Renal cortical epithelial cell (primary cell): ENCODE measurements around the gene MSH6. TPM values are rescaled to one million over a fixed set of nuclear protein-coding genes. Genes with fewer than 3 reads are reported as not detected.

Experiments used
- DNase-seq: peaks from one replicate; pipeline ENCODE4 v3.0.0-alpha.2; 2011; ENCODE audit warnings: low read depth
- total RNA-seq: library from RNA; depleted of rRNA; stranded (reverse); fragments of >200 nt; gene quantifications from 2 replicates; pipeline ENCODE4 v1.2.3, GENCODE V29; 2014

The MSH6 gene
- total RNA-seq, 1 donor from 2014 or later: 59.5 TPM

DNA sequence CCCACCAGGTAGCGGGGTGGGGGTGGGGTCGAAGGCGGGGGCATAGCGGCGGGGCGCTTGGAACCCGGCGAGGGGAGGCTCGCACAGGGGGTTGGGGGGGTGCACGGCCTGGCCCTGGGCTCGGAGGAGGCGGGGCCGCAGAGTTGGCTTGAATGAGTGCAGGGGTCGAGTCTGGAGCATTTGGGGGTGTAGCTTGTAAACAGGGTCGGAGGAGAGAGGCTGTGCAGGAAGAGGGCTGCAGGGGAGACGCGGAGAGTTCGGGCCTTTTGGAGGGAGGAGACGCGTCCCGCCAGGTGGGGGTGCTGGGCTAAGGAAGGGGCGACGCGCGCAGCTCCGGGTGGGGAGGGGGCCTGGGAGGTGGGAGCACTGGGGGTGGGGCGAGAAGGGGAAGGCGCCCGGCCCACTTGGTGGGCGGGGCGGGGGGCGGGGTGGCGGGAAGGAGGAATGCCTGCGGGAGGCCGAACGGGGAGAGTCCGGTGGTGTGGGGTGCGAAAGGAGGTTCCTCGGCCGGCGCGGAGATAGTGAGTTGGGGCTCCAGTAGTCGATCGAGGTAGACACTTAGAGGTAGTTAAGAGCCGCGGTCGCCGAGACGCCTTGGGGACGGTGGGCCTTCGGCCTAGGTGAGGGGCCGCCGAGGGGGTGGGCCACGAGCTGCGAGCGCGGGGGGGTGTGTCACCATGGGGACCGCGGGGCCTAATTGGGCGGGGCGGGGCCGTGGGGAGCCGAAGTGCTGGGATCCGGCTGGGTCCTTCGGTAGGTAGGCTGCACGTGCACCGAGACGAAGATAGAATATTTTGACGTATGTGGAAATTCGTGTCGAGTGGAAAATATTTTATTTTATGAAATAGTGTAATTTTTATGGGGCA, 774 bp downstream of the MSH6 start:
- DNase-seq: peak; percentile 25

DNA sequence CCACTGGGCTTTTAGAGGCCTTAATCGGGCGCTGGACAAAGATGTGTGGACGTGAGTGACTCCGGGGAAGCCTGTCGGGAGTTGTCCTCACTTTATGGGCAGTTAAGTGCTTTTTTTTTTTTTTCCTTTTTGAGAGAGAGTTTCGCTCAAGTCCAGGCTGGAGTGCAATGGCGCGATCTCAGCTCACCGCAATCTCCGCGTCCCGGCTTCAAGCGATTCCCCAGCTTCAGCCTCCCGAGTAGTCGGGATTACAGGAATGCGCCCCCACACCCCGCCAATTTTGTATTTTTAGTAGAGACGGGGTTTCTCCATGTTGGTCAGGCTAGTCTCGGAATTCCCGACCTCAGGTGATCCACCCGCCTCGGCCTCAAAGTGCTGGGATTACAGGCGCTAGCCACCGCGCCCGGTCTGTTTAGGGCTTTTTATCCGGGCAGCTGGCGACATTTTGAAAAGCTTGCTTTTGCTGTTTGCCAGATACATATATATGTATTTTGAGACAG, 1.5 kb downstream of the MSH6 start:
- DNase-seq: peak; percentile 49

DNA sequence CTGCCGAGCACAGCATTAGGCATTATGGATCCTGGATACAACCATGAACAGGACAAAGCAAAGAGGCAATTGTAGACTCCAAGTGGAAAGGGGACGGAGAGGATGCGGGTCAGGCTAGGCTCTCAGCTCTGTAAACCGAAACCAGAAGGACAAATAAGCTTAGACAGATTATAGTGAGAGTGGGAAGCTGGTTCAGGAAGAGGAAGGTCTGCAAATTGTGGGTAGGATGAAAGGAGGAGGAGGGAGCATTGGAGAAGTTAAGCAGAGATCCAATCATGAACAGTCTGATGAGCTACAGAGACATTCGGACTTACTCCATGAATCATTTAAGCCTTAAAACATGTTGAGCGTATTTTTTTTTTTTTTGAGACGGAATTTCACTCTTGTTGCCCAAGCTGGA, 3.0 kb downstream of the MSH6 start:
- DNase-seq: no peak

DNA sequence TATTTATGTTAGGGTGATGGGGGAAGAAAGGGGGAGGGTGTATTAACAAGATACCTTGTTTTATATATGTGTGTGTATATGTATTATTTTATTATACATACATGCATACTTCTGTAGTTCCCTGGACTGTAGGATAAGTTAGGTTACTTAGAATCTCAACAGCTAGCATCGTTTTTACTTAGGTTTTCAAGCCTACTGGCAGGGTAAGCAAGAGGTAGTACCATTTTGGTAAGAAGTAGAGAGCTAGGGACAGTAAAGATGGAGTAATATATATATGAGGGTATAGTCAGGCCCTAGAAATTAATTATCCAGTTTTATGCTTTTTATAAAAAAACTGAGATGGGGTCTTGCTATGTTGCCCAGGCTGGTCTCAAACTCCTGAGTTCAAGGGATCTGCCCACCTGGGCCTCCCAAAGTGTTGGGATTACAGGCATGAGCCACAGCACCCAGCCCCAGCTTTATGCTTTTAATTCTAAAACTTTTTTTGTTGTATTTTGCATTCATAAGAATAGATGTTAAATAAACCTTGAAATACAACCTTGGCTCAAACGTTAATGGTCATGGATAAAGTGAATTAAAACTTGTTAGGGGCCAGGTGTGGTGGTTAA, 13.2 kb downstream of the MSH6 start:
- DNase-seq: no peak

DNA sequence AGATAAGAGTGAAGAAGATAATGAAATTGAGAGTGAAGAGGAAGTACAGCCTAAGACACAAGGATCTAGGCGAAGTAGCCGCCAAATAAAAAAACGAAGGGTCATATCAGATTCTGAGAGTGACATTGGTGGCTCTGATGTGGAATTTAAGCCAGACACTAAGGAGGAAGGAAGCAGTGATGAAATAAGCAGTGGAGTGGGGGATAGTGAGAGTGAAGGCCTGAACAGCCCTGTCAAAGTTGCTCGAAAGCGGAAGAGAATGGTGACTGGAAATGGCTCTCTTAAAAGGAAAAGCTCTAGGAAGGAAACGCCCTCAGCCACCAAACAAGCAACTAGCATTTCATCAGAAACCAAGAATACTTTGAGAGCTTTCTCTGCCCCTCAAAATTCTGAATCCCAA, 15.7 kb downstream of the MSH6 start:
- no peak for DNase-seq

DNA sequence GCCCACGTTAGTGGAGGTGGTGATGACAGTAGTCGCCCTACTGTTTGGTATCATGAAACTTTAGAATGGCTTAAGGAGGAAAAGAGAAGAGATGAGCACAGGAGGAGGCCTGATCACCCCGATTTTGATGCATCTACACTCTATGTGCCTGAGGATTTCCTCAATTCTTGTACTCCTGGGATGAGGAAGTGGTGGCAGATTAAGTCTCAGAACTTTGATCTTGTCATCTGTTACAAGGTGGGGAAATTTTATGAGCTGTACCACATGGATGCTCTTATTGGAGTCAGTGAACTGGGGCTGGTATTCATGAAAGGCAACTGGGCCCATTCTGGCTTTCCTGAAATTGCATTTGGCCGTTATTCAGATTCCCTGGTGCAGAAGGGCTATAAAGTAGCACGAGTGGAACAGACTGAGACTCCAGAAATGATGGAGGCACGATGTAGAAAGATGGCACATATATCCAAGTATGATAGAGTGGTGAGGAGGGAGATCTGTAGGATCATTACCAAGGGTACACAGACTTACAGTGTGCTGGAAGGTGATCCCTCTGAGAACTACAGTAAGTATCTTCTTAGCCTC, 16.2 kb downstream of the MSH6 start:
- DNase-seq: no peak

DNA sequence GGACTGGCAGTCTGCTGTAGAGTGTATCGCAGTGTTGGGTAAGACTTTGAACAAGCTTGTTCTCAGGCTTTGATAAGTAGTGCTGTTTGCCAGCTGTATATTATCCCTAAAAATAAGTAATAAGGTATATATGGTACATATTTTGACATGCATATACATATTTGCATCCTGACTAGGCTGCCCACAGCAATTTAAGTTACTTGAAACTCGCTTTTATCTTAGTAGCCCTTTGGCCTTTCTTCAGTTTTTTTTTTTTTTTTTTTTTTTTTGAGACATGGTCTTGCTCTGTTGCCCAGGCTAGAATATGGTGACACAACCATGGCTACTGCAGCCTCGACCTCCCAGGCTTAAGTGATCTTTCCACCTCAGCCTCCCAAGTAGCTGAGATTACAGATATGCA, 18.2 kb downstream of the MSH6 start:
- DNase-seq: no peak

DNA sequence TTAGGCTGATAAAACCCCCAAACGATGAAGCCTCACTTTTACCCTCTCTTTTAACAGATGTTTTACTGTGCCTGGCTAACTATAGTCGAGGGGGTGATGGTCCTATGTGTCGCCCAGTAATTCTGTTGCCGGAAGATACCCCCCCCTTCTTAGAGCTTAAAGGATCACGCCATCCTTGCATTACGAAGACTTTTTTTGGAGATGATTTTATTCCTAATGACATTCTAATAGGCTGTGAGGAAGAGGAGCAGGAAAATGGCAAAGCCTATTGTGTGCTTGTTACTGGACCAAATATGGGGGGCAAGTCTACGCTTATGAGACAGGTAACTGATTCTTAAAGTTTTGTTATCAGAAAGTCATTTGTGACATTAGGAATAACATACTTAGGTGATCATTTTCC, 20.4 kb downstream of the MSH6 start:
- no peak for DNase-seq

DNA sequence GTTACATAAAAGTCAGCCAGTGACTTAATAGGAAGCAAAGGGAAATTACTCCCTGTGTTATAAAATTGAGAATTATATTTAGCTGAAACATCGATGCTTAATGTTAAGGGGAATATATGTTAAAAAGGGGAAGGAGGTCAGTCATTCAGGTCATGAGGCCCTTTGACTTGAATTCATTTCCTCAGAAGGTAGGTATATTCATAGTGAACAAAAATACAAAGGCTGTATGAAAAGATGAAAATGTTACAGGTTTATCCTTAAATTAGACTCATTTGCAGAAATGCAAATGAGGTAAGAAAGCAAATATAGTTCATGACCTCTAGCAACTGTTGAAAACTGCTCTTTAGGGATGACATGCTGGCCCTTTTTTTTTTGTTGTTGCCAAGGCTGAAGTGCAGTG, 20.8 kb downstream of the MSH6 start:
- no peak for DNase-seq

DNA sequence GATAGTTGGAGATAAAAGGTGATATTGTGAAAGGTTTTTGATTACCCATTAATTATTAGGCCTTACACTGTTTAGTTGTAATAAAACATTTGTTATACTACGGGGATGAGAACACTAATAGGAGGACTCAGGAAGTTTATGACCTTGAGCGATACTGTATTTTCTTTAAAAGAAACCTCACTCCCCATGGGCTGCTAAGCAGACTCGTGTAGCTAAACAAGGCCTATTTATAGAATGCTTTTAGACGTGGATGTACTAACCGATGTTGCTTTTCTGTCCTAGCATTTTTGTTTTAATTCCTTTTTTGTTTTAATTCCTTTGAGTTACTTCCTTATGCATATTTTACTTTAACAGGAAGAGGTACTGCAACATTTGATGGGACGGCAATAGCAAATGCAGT, 22.9 kb downstream of the MSH6 start:
- no peak for DNase-seq

DNA sequence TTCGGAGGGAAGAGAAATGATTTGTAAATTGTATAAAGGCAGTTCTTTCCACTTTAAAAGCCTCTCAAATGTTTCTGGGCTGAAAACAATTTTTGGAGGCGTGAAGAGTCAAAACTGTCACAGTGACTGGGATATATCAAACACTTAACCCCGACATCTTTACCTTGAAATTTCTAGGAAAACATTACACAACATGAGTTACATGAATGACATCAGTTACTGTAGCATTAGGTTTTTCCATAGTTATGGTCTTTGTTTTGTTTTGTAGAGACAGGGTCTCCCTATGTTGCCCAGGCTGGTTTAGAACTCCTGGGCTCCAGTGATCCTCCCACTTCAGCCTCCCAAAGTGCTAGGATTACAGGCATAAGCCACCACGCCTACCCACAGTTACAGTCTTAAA, 25.7 kb downstream of the MSH6 start:
- no peak for DNase-seq

DNA sequence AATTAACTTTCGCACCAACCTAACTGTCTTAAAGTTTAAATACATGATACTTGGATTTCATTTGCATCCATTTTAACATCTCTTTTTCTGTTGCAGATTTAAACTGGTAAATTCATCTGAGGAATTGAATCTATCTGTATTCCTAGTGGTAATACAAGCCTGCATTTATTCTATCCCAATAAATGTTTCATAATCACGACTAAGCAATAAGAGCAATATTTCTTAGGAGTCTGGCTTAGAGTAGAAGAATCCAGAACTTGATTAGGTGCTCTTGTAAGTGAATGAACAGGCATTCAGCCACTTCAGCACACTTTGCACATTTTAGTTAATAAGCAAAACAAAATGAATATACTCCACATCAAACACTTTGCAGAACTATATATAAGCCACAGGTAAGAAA, 27.0 kb downstream of the MSH6 start:
- no peak for DNase-seq

DNA sequence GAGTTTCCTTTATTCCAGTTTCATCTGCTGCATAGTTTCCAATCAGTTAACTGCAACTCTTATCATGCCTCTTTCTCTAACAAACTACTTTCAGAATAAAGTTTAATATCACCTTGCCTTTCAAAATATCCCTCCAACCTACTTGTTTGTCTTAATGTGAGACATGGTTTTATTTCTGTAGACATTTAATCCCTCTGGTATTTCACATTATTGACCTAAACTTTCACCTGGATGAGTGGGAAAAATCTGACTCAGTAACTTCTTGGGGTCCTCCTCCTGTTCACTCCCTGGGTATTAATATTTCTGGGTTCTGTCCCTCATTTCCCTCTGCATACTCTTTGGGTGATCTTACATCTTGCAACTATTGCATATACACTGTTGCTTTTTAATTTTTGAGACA, 27.9 kb downstream of the MSH6 start:
- no peak for DNase-seq

DNA sequence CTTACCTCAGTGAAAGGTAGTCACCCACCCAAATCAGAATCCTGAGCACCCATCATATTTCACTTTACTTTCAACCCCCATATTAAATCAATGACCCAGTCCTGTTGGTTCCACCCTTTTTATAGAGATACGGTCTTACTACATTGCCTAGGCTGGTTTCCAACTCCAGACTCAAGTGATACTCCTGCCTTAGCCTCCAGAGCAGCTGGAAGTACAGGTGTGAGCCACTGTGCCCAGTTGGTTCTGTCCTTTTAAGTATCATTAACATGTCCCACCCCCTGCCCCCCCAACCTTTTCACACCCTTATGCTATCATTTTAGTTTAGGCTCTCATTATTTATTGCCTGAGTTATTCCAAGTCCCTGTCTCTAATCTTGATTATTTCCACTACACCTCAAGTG, 28.7 kb downstream of the MSH6 start:
- DNase-seq: no peak

DNA sequence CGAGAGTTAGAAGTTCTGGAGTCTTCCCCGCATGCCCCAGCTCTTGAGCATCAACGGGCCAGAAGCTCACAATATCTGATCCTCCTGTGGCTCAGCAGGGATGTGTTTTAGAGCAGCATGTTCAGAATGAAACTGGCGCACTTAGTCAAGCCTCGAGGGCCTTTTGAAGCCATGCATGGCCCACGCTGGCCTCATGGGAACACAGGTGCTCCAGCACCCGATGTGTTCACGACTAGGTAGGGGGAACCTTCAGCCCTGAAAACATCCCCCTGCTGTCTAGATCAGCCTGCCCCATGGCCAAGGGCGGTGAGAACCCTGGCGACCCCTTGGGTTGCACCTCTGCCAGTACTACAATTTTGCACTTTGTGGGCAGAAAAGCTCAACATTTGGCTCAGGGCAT, 32.8 kb downstream of the MSH6 start:
- DNase-seq: no peak

DNA sequence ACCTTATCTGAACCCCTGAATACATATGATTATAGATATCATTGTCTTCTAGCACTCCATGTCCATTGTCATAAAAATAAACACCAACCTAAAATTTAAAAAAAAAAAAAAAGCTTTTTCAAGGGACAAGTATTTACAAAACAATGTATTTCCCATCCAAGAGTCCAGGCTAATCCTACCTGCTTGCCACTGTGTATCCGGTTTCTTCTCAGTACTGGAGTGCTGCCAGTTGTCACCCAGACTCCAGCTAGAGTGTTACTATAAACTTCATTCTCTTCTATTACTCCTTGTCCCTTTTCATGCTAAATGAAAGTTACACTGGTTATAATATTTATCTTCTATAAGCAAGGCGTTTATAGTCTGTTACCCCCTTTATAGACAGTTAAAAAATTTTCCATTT, 35.8 kb downstream of the MSH6 start:
- no peak for DNase-seq

DNA sequence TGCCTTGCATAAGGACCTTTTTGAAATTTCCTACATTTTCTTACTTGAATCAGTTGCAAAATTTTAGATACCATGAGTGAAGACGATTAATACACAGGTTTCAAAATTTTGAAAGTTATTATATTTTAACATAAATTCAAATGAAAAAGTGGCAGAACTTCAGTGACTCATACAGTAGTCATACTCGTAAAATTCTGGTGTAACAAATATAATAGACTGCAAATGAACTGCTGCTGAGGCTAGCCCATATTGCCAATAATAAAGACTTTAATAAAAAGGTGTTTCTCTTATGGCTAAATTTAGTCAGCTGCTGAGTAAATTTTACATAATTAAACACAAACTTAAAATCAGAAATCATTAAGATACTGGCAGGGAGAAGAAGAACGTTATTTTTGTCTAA, 36.9 kb downstream of the MSH6 start:
- no peak for DNase-seq

DNA sequence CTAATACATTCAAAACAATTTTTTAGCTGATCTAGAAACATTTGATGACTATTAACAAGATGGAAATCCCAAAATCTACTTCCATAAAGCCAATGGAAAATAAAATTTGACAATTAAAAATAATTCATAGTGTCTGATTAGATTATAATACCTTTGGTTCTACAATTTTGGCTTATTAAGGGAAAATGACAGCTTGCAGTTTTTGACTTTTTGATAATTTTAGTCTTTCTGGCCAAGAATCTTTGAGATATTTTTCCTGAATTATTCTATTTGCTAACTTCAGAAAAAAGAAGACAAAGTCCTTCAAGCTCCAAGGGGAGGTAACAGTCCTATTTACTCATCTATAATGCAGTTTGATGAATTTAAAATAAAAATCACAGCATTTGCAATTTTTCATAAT, 39.6 kb downstream of the MSH6 start:
- no peak for DNase-seq

DNA sequence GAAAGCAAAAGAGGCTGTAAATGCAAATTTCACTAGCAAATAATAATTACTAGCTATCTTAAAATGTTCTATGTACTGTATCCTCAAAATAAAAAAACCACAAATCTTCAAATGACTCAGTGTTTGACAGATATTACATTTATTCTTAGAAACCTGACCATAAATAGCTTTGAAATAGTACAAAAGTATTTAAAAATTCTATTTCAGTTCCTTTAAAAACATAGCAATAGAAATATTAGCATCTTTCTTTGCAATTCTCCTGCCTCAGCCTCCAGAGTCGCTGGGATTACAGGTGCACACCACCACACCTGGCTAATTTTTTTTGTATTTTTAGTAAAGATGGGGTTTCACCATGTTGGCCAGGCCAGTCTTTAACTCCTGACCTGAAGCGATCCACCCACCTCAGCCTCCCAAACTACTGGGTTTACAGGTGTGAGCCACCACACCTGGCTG, 50.6 kb downstream of the MSH6 start:
- no peak for DNase-seq

DNA sequence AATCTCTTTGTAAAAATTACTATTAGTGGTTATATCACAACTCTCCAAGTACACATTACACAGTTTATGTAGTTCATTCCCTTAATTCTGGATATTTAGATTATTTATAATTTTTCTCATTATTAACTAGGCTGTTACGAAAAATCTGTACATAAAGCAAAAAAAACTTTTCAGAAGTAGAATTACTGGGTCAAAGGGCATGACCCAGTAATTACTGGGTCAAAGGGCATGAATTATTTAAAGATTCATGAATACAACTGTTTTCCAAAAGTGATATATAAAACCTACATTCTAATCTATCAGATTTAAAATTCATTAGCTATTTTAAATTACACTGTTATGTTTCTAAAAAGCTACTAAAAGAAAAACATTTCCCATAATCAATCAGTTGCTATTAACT, 55.3 kb downstream of the MSH6 start:
- no peak for DNase-seq

DNA sequence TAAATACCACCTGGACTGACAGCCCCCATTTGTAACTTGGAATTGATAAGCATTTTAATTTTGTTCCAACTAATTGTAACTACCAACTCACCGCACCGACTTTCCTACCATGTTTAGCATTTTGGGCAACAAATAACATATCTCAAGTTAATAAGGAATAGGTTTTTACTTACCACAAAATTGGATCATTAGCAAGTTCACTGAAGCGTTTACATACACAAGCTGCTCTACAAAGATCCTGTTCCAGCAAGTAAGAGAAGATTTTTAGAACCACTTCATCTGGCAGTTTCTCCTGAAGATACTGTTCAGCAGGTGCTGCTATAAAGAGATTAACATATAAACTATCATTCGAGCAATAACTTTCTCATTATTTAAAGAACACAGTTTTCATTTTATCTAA, 55.7 kb downstream of the MSH6 start:
- DNase-seq: peak; percentile 78

DNA sequence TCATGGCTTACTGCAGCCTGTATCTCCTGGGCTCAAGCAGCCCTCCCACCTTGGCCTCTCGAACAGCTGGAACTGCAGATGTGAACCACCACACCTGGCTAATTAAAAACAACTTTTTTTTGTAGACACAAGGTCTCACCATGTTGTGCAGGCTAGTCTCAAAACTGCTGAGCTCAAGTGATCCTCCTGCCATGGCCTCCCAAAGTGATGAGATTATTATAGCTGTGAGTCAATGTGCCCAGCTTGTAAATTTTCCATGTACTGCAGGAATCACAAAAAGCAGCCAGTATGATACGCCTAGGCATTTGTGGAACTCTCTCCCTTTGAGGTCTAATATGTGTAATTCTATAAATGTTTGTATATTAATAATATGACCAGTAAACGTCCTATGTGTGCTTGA, 59.9 kb downstream of the MSH6 start:
- DNase-seq: no peak

DNA sequence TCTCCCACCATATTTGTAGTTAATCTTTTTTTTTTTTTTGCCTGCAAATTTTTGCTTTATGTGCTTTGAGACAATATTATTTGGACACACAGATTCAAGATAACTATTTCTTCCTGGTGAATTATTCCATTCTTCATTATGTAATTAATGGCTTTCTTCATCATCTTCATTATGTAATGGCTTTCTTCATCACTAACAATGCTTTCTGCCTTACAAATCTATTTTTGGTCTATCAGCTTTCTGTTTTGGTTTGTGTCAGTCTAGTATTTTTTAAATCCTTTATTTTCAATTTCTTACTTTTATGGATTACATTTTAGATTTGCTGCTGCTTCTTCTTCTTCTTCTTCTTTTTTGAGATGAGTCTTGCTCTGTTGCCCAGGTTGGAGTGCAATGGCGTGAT, 60.5 kb downstream of the MSH6 start:
- DNase-seq: no peak
